ENCODE measurements around the gene VPS26C.
A peak's percentile ranks its signal among the peaks of the same experiment; 100 is the strongest.
"Not testable (repeated sequence)": the region's sequence is repeated elsewhere in the genome, so short reads cannot be mapped to it uniquely, and the experiment has no call there.

VPS26C gene

GRCh38 chr21:37226041-37226920 lies 40.9 kb downstream of the VPS26C start:
- Histone ChIP-seq H3K4me1 (ENCODE audit: control extremely low read depth in 1 of 4, control insufficient read depth in 4 of 4, insufficient read depth in 4 of 4, low read length in 3 of 4) (peaks cover 2 to 50% (median 47%) of the 10 kb centered on the region in 4 experiments), H3K4me3 (ENCODE audit: control insufficient read depth in 1 of 7, extremely low read depth in 1 of 7, insufficient read depth in 4 of 7, low read depth in 2 of 7, low read length in 6 of 7) (peak overlapping the region in 3 of 7 experiments; percentile 45 to 67 (median 60)), H3K36me3 (ENCODE audit: control insufficient read depth in 4 of 4, insufficient read depth in 4 of 4, low read length in 3 of 4) (peaks cover 6 to 69% (median 40%) of the 10 kb centered on the region in 4 experiments), H3K27me3 (replicated peaks in 2 of 5; ENCODE audit: control insufficient read depth in 4 of 5, insufficient read depth in 5 of 5, low read length in 4 of 5) (no peaks in the 10 kb centered on the region), H3K9me3 (ENCODE audit: control extremely low read depth in 1 of 5, control insufficient read depth in 4 of 5, insufficient read depth in 2 of 5, low read depth in 1 of 5, low read length in 4 of 5) (no peaks in the 10 kb centered on the region), H3K27ac (ENCODE audit: insufficient read depth in 1 of 2, low read depth in 1 of 2, low read length in 2 of 2, poor library complexity in 1 of 2, severe bottlenecking in 2 of 2) (peak overlapping the region; percentile 74 to 88)
- WGBS (ENCODE audit: insufficient coverage) = 86% methylated on average over 15 of the region's 18 CpGs
- CTCF ChIA-PET = interaction anchor here (0.6 to 2.1 kb wide), 7 partner anchors 25 to 237 kb away, joined by 3 to 6 read pairs (median 3); no protein-coding TSS in a partner anchor
- DNase-seq = peak in 2 of 3 donors; percentile 57 to 68
- POLR2A ChIA-PET = interaction anchor here (0.6 to 1.5 kb wide), 5 partner anchors 18 to 225 kb away, joined by 3 to 8 read pairs (median 3); partner anchors contain the start of gene VPS26C

- Histone ChIP-seq H3K9me3 (ENCODE audit: control extremely low read depth in 1 of 5, control insufficient read depth in 4 of 5, insufficient read depth in 2 of 5, low read depth in 1 of 5, low read length in 4 of 5) (no peaks in the 10 kb centered on the region), H3K4me3 (ENCODE audit: control insufficient read depth in 1 of 7, extremely low read depth in 1 of 7, insufficient read depth in 4 of 7, low read depth in 2 of 7, low read length in 6 of 7) (peak overlapping the region in 6 of 7 experiments; percentile 39 to 67 (median 53)), H3K27me3 (replicated peaks in 2 of 5; ENCODE audit: control insufficient read depth in 4 of 5, insufficient read depth in 5 of 5, low read length in 4 of 5) (no peaks in the 10 kb centered on the region), H3K27ac (ENCODE audit: insufficient read depth in 1 of 2, low read depth in 1 of 2, low read length in 2 of 2, poor library complexity in 1 of 2, severe bottlenecking in 2 of 2) (peak overlapping the region; percentile 74 to 88), H3K4me1 (ENCODE audit: control extremely low read depth in 1 of 4, control insufficient read depth in 4 of 4, insufficient read depth in 4 of 4, low read length in 3 of 4) (peaks cover 4 to 60% (median 57%) of the 10 kb centered on the region in 4 experiments), H3K36me3 (ENCODE audit: control insufficient read depth in 4 of 4, insufficient read depth in 4 of 4, low read length in 3 of 4) (peaks cover 6 to 57% (median 32%) of the 10 kb centered on the region in 4 experiments)
- WGBS (ENCODE audit: insufficient coverage) = 22% methylated on average over 14 of the region's 21 CpGs
- peak; percentile 76 to 95 (median 95) for DNase-seq
- ChIA-PET CTCF (interaction anchor here (1.0 to 2.1 kb wide), 6 partner anchors 9 to 140 kb away, joined by 3 to 6 read pairs (median 4); no protein-coding TSS in a partner anchor), POLR2A (interaction anchor here (0.6 to 1.5 kb wide), 3 partner anchors 32 to 227 kb away, joined by 3 to 8 read pairs (median 3); partner anchors contain the start of gene VPS26C)
Measured at GRCh38 chr21:37224861-37225839, 42.0 kb downstream of the VPS26C start.

GRCh38 chr21:37223804-37224345 lies 43.3 kb downstream of the VPS26C start:
- H3K9me3 ChIP-seq (ENCODE audit: control extremely low read depth in 1 of 5, control insufficient read depth in 4 of 5, insufficient read depth in 2 of 5, low read depth in 1 of 5, low read length in 4 of 5) = no peaks in the 10 kb centered on the region
- peaks cover 6 to 45% (median 24%) of the 10 kb centered on the region in 4 experiments for H3K36me3 ChIP-seq (ENCODE audit: control insufficient read depth in 4 of 4, insufficient read depth in 4 of 4, low read length in 3 of 4)
- H3K27ac ChIP-seq (ENCODE audit: insufficient read depth in 1 of 2, low read depth in 1 of 2, low read length in 2 of 2, poor library complexity in 1 of 2, severe bottlenecking in 2 of 2) = peak overlapping the region in 1 of 2 experiments; percentile 88
- ChIA-PET CTCF (interaction anchor here (1.2 kb wide), 1 partner anchor 11 kb away, joined by 3 read pairs; no protein-coding TSS in a partner anchor), POLR2A (no interaction called here)
- no peak for DNase-seq
- no peaks in the 10 kb centered on the region for H3K27me3 ChIP-seq (replicated peaks in 2 of 5; ENCODE audit: control insufficient read depth in 4 of 5, insufficient read depth in 5 of 5, low read length in 4 of 5)
- WGBS (ENCODE audit: insufficient coverage) = 93% methylated on average over 2 of the region's 2 CpGs
- no peak overlapping the region for H3K4me3 ChIP-seq (ENCODE audit: control insufficient read depth in 1 of 7, extremely low read depth in 1 of 7, insufficient read depth in 4 of 7, low read depth in 2 of 7, low read length in 6 of 7)
- H3K4me1 ChIP-seq (ENCODE audit: control extremely low read depth in 1 of 4, control insufficient read depth in 4 of 4, insufficient read depth in 4 of 4, low read length in 3 of 4) = peaks cover 4 to 67% (median 63%) of the 10 kb centered on the region in 4 experiments

- Histone ChIP-seq H3K4me1 (ENCODE audit: control extremely low read depth in 1 of 4, control insufficient read depth in 4 of 4, insufficient read depth in 4 of 4, low read length in 3 of 4) (peaks cover 4 to 74% (median 65%) of the 10 kb centered on the region in 4 experiments), H3K36me3 (ENCODE audit: control insufficient read depth in 4 of 4, insufficient read depth in 4 of 4, low read length in 3 of 4) (peaks cover 0 to 28% (median 9%) of the 10 kb centered on the region in 4 experiments)
- CTCF ChIA-PET; H3K27me3 ChIP-seq (replicated peaks in 2 of 5; ENCODE audit: control insufficient read depth in 4 of 5, insufficient read depth in 5 of 5, low read length in 4 of 5); H3K27ac ChIP-seq (ENCODE audit: insufficient read depth in 1 of 2, low read depth in 1 of 2, low read length in 2 of 2, poor library complexity in 1 of 2, severe bottlenecking in 2 of 2); H3K9me3 ChIP-seq (ENCODE audit: control extremely low read depth in 1 of 5, control insufficient read depth in 4 of 5, insufficient read depth in 2 of 5, low read depth in 1 of 5, low read length in 4 of 5); DNase-seq; H3K4me3 ChIP-seq (ENCODE audit: control insufficient read depth in 1 of 7, extremely low read depth in 1 of 7, insufficient read depth in 4 of 7, low read depth in 2 of 7, low read length in 6 of 7); POLR2A ChIA-PET: not testable (repeated sequence)
- no CpG with 5 or more reads among the region's 3 CpGs for WGBS (ENCODE audit: insufficient coverage)
Measured at GRCh38 chr21:37222248-37222647, 44.9 kb downstream of the VPS26C start.

- WGBS (ENCODE audit: insufficient coverage) = 3% methylated on average over 42 of the region's 46 CpGs
- Histone ChIP-seq H3K27me3 (replicated peaks in 2 of 5; ENCODE audit: control insufficient read depth in 4 of 5, insufficient read depth in 5 of 5, low read length in 4 of 5) (no peaks in the 10 kb centered on the region), H3K27ac (ENCODE audit: insufficient read depth in 1 of 2, low read depth in 1 of 2, low read length in 2 of 2, poor library complexity in 1 of 2, severe bottlenecking in 2 of 2) (peak overlapping the region in 1 of 2 experiments; percentile 66), H3K9me3 (ENCODE audit: control extremely low read depth in 1 of 5, control insufficient read depth in 4 of 5, insufficient read depth in 2 of 5, low read depth in 1 of 5, low read length in 4 of 5) (no peaks in the 10 kb centered on the region), H3K4me1 (ENCODE audit: control extremely low read depth in 1 of 4, control insufficient read depth in 4 of 4, insufficient read depth in 4 of 4, low read length in 3 of 4) (peaks cover 4 to 62% (median 54%) of the 10 kb centered on the region in 4 experiments), H3K4me3 (ENCODE audit: control insufficient read depth in 1 of 7, extremely low read depth in 1 of 7, insufficient read depth in 4 of 7, low read depth in 2 of 7, low read length in 6 of 7) (peak overlapping the region; percentile 28 to 94 (median 78)), H3K36me3 (ENCODE audit: control insufficient read depth in 4 of 4, insufficient read depth in 4 of 4, low read length in 3 of 4) (peaks cover 0 to 17% (median 6%) of the 10 kb centered on the region in 4 experiments)
- POLR2A ChIA-PET = interaction anchor here (0.6 to 1.0 kb wide), 2 partner anchors 143 to 192 kb away, joined by 3 read pairs; no protein-coding TSS in a partner anchor
- DNase-seq = peak; percentile 93 to 96 (median 95)
- CTCF ChIA-PET = interaction anchor here (0.8 to 3.7 kb wide), 9 partner anchors 9 to 254 kb away, joined by 3 to 16 read pairs (median 3); no protein-coding TSS in a partner anchor
Measured at GRCh38 chr21:37220981-37221664, 46.0 kb downstream of the VPS26C start.

Measured in common myeloid progenitor, CD34-positive (primary cell).